ENCODE results near the gene AGAP3. TPM values are rescaled to one million over a fixed set of nuclear protein-coding genes. Genes with fewer than 3 reads are reported as not detected.

Gene AGAP3
- total and polyA plus RNA-seq, 4 experiments from 2014 or later = 3.0 to 65.8 (median 31.2) TPM

DNA sequence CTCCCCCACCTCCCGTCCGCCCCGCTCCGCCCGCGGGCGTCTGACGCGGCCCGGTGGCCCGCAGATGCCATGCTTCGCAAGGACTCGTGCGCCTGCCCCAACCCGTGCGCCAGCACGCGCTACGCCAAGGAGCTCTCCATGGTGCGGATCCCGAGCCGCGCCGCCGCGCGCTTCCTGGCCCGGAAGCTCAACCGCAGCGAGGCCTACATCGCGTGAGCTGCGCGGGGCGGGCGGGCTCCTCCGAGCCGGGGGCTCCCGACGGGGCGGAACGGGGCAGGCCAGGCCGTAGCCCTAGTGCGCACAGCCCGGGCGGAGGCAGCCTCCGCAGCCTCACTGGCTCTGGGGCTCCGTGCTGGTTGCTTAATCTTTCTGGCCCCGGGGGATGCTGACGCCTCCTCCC is 35.2 kb upstream of the AGAP3 start:
- intact Hi-C loops (cut with micrococcal nuclease) = no loop called here
- peaks cover 0 to 2% of the 10 kb centered on the region in 2 donors for H3K27me3 Mint-ChIP-seq
- POLR2A ChIA-PET (ENCODE audit: partially characterized antibody) = interaction anchor here (0.8 to 1.3 kb wide), 6 partner anchors 9 to 57 kb away, joined by 3 read pairs; no protein-coding TSS in a partner anchor
- H3K27me3 ChIP-seq (ENCODE audit: insufficient read depth, low read length) = no peaks in the 10 kb centered on the region
- CTCF ChIA-PET (ENCODE audit: partially characterized antibody) = interaction anchor here (1.1 to 1.3 kb wide), 2 partner anchors 66 to 153 kb away, joined by 3 to 4 read pairs; no protein-coding TSS in a partner anchor
- H3K4me1 Mint-ChIP-seq = peaks cover 4 to 18% (median 11%) of the 10 kb centered on the region in 4 donors
- no peaks in the 10 kb centered on the region for H3K9me3 Mint-ChIP-seq
- no peaks in the 10 kb centered on the region for H3K36me3 Mint-ChIP-seq
- H3K4me1 ChIP-seq (ENCODE audit: insufficient read depth, low read length) = peaks cover 11% of the 10 kb centered on the region
- H3K27ac Mint-ChIP-seq = no peak overlapping the region
- no peak overlapping the region for H3K4me3 Mint-ChIP-seq
- H3K27ac ChIP-seq (ENCODE audit: low read depth, low read length) = no peak overlapping the region
- DNase-seq = peak; percentile 59 to 69 (median 66)
- H3K4me3 ChIP-seq (ENCODE audit: low read length in 2 of 2) = no peak overlapping the region
- no peaks in the 10 kb centered on the region for H3K36me3 ChIP-seq (ENCODE audit: insufficient read depth, low read length)
- H3K9me3 ChIP-seq (ENCODE audit: control insufficient read depth in 1 of 2, low read length in 2 of 2) = no peaks in the 10 kb centered on the region

GRCh38 chr7:151053096-151053495 is 33.2 kb upstream of the AGAP3 start:
- POLR2A ChIA-PET (ENCODE audit: partially characterized antibody) = no interaction called here
- Mint-ChIP-seq H3K36me3 (peaks cover 0 to 4% of the 10 kb centered on the region in 2 donors), H3K9me3 (no peaks in the 10 kb centered on the region), H3K4me3 (no peak overlapping the region), H3K4me1 (peaks cover 12 to 31% (median 22%) of the 10 kb centered on the region in 4 donors), H3K27me3 (peaks cover 0 to 4% of the 10 kb centered on the region in 2 donors), H3K27ac (no peak overlapping the region)
- no peaks in the 10 kb centered on the region for H3K27me3 ChIP-seq (ENCODE audit: insufficient read depth, low read length)
- H3K4me3 ChIP-seq (ENCODE audit: low read length in 2 of 2) = no peak overlapping the region
- CTCF ChIA-PET (ENCODE audit: partially characterized antibody) = no interaction called here
- no peaks in the 10 kb centered on the region for H3K9me3 ChIP-seq (ENCODE audit: control insufficient read depth in 1 of 2, low read length in 2 of 2)
- no peak overlapping the region for H3K27ac ChIP-seq (ENCODE audit: low read depth, low read length)
- intact Hi-C loops (cut with micrococcal nuclease) = no loop called here
- no peak for DNase-seq
- no peaks in the 10 kb centered on the region for H3K36me3 ChIP-seq (ENCODE audit: insufficient read depth, low read length)
- H3K4me1 ChIP-seq (ENCODE audit: insufficient read depth, low read length) = peaks cover 22% of the 10 kb centered on the region

GRCh38 chr7:151053751-151054150 is 32.5 kb upstream of the AGAP3 start:
- no peak for DNase-seq
- CTCF ChIA-PET (ENCODE audit: partially characterized antibody) = no interaction called here
- intact Hi-C loops (cut with micrococcal nuclease) = no loop called here
- Mint-ChIP-seq H3K36me3 (peaks cover 0 to 8% of the 10 kb centered on the region in 2 donors), H3K27ac (no peak overlapping the region), H3K4me3 (no peak overlapping the region), H3K9me3 (no peaks in the 10 kb centered on the region), H3K4me1 (peaks cover 13 to 38% (median 26%) of the 10 kb centered on the region in 4 donors), H3K27me3 (peaks cover 0 to 4% of the 10 kb centered on the region in 2 donors)
- Histone ChIP-seq H3K27me3 (ENCODE audit: insufficient read depth, low read length) (no peaks in the 10 kb centered on the region), H3K36me3 (ENCODE audit: insufficient read depth, low read length) (no peaks in the 10 kb centered on the region), H3K9me3 (ENCODE audit: control insufficient read depth in 1 of 2, low read length in 2 of 2) (no peaks in the 10 kb centered on the region), H3K4me3 (ENCODE audit: low read length in 2 of 2) (no peak overlapping the region), H3K4me1 (ENCODE audit: insufficient read depth, low read length) (peaks cover 29% of the 10 kb centered on the region), H3K27ac (ENCODE audit: low read depth, low read length) (no peak overlapping the region)
- POLR2A ChIA-PET (ENCODE audit: partially characterized antibody) = no interaction called here

- ChIA-PET POLR2A (ENCODE audit: partially characterized antibody) (no interaction called here), CTCF (ENCODE audit: partially characterized antibody) (no interaction called here)
- no peak overlapping the region for H3K4me3 ChIP-seq (ENCODE audit: low read length in 2 of 2)
- H3K9me3 ChIP-seq (ENCODE audit: control insufficient read depth in 1 of 2, low read length in 2 of 2) = no peaks in the 10 kb centered on the region
- Mint-ChIP-seq H3K36me3 (peaks cover 0 to 13% of the 10 kb centered on the region in 2 donors), H3K4me3 (peak overlapping the region in 7 of 8 donors; percentile 10 to 97 (median 51)), H3K27ac (no peak overlapping the region), H3K27me3 (peaks cover 0 to 4% of the 10 kb centered on the region in 2 donors), H3K9me3 (no peaks in the 10 kb centered on the region), H3K4me1 (peaks cover 21 to 56% (median 38%) of the 10 kb centered on the region in 4 donors)
- peaks cover 42% of the 10 kb centered on the region for H3K4me1 ChIP-seq (ENCODE audit: insufficient read depth, low read length)
- intact Hi-C loops (cut with micrococcal nuclease) = no loop called here
- H3K27ac ChIP-seq (ENCODE audit: low read depth, low read length) = no peak overlapping the region
- no peaks in the 10 kb centered on the region for H3K27me3 ChIP-seq (ENCODE audit: insufficient read depth, low read length)
- no peak for DNase-seq
- H3K36me3 ChIP-seq (ENCODE audit: insufficient read depth, low read length) = no peaks in the 10 kb centered on the region
Observed at GRCh38 chr7:151056283-151056665, 30.0 kb upstream of the AGAP3 start.

- Histone ChIP-seq H3K4me3 (ENCODE audit: low read length in 2 of 2) (peak overlapping the region; percentile 70 to 71), H3K36me3 (ENCODE audit: insufficient read depth, low read length) (no peaks in the 10 kb centered on the region), H3K9me3 (ENCODE audit: control insufficient read depth in 1 of 2, low read length in 2 of 2) (no peaks in the 10 kb centered on the region), H3K27me3 (ENCODE audit: insufficient read depth, low read length) (no peaks in the 10 kb centered on the region), H3K4me1 (ENCODE audit: insufficient read depth, low read length) (peaks cover 46% of the 10 kb centered on the region), H3K27ac (ENCODE audit: low read depth, low read length) (peak overlapping the region; percentile 85)
- Mint-ChIP-seq H3K4me3 (peak overlapping the region; percentile 86 to 97 (median 94)), H3K4me1 (peaks cover 24 to 62% (median 42%) of the 10 kb centered on the region in 4 donors), H3K27ac (peak overlapping the region in 3 of 7 donors; percentile 80 to 90 (median 85)), H3K9me3 (no peaks in the 10 kb centered on the region), H3K36me3 (peaks cover 0 to 13% of the 10 kb centered on the region in 2 donors), H3K27me3 (peaks cover 0 to 4% of the 10 kb centered on the region in 2 donors)
- ChIA-PET CTCF (ENCODE audit: partially characterized antibody) (no interaction called here), POLR2A (ENCODE audit: partially characterized antibody) (interaction anchor here (1.0 to 5.0 kb wide), 6 partner anchors 11 to 73 kb away, joined by 3 to 68 read pairs (median 8); partner anchors contain the start of genes ABCB8, AGAP3, FASTK and TMUB1)
- intact Hi-C loops (cut with micrococcal nuclease) = no loop called here
- no peak for DNase-seq
Observed at GRCh38 chr7:151056666-151057505, 29.4 kb upstream of the AGAP3 start.

GRCh38 chr7:151057506-151057988 is 28.7 kb upstream of the AGAP3 start, which contains the start of gene CDK5:
TSS of gene CDK5 (minus strand) at chr7:151057897. CDS start at chr7:151057848, 49 bp downstream.
- no peaks in the 10 kb centered on the region for H3K9me3 ChIP-seq (ENCODE audit: control insufficient read depth in 1 of 2, low read length in 2 of 2)
- H3K4me3 ChIP-seq (ENCODE audit: low read length in 2 of 2) = peak within 1 kb of the TSS; percentile 70 to 71
- peaks cover 46% of the 10 kb centered on the region for H3K4me1 ChIP-seq (ENCODE audit: insufficient read depth, low read length)
- Mint-ChIP-seq H3K27ac (peak within 1 kb of the TSS; percentile 85 to 99 (median 96)), H3K4me3 (peak within 1 kb of the TSS; percentile 86 to 97 (median 94)), H3K27me3 (peaks cover 0 to 3% of the 10 kb centered on the region in 2 donors), H3K36me3 (peaks cover 0 to 15% of the 10 kb centered on the region in 2 donors), H3K4me1 (peaks cover 23 to 59% (median 41%) of the 10 kb centered on the region in 4 donors), H3K9me3 (no peaks in the 10 kb centered on the region)
- no peaks in the 10 kb centered on the region for H3K36me3 ChIP-seq (ENCODE audit: insufficient read depth, low read length)
- no peak for DNase-seq
- H3K27ac ChIP-seq (ENCODE audit: low read depth, low read length) = peak within 1 kb of the TSS; percentile 85
- H3K27me3 ChIP-seq (ENCODE audit: insufficient read depth, low read length) = no peaks in the 10 kb centered on the region
- POLR2A ChIA-PET (ENCODE audit: partially characterized antibody) = interaction anchor here (1.0 to 5.0 kb wide), 7 partner anchors 11 to 73 kb away, joined by 3 to 68 read pairs (median 5); partner anchors contain the start of genes ABCB8, AGAP3, FASTK and TMUB1
- CTCF ChIA-PET (ENCODE audit: partially characterized antibody) = interaction anchor here (1.3 kb wide), 1 partner anchor 26 kb away, joined by 4 read pairs; no protein-coding TSS in a partner anchor
- intact Hi-C loops (cut with micrococcal nuclease) = no loop called here

Measured in CD4-positive, alpha-beta memory T cell (primary cell).